Measurements from ENCODE around the gene SPECC1L. TPM values are rescaled to one million over a fixed set of nuclear protein-coding genes. Genes with fewer than 3 reads are reported as not detected.
"Not testable (repeated sequence)": the region's sequence is repeated elsewhere in the genome, so short reads cannot be mapped to it uniquely, and the experiment has no call there.

SPECC1L gene
- total RNA-seq, 2 donors from 2014 or later, result 32.7 to 38.9 TPM

DNA sequence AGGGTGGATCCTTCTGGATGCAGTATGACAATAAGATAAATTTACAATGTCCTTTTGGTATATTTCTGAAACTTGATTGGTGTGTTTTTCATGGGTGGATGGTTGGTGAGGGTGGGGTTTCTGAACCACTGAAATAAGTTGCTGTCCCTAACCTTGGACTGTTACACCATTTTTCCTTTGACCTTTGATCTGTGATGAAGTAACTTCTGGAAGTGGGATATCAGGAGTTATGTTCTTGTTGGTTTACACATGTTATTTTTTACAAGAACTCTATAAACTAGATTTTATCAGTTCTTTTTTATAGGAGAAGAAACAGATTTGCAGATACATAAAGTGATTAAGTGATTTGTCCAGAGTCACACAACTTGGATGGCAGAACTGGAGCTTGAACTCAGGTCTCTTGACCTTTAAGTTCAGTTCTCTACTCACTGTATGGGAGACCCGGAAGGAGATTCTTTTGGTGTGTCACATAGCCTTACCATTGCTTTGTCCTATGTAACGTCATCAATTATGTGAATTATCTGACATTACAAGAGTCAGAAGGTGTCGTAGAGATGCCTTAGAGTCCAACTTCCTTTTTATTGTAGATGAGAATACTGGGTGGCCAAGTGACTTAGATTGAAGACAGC, 21.7 kb downstream of the SPECC1L start:
- not testable (repeated sequence) for H3K36me3 Mint-ChIP-seq; H3K27ac Mint-ChIP-seq; DNase-seq (ENCODE audit: low spot score in 2 of 2); ATAC-seq; H3K9me3 Mint-ChIP-seq

- not testable (repeated sequence) for H3K9me3 Mint-ChIP-seq; DNase-seq (ENCODE audit: low spot score in 2 of 2); ATAC-seq; H3K27ac Mint-ChIP-seq; H3K36me3 Mint-ChIP-seq
Observed at GRCh38 chr22:24294913-24295312, 24.3 kb downstream of the SPECC1L start.

DNA sequence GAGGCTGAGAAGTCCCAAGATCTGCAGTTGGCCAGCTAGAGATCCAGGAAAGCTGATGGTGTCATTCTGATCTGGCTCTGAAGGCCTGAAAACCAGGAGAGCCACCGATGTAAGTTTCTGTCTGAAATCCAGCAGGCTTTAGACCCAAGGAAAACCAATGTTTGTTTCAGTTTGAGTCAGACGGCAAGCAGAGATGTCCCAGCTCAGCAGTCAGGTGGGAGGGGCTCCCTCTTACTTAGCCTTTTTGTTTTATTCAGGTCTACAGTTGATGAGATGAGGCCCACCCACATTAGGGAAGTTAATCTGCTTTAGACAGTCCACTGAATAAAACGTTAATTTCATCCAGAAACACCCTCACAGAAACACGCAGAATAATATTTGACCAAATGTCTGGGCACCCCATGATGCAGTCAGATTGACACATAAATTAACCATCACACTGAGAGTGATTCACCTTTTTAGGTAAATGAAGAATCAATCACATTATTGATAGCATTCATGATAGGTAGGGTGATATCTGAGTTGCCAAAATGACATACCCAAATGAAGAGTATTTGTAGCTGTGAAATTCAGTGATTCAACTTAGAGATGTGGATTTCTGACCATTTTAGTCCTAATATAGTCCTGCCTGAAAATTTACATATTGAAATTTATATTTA, 28.0 kb downstream of the SPECC1L start:
- not testable (repeated sequence) for H3K27ac Mint-ChIP-seq; DNase-seq (ENCODE audit: low spot score in 2 of 2); H3K36me3 Mint-ChIP-seq; H3K9me3 Mint-ChIP-seq
- peak; percentile 41 to 63 for ATAC-seq

DNA sequence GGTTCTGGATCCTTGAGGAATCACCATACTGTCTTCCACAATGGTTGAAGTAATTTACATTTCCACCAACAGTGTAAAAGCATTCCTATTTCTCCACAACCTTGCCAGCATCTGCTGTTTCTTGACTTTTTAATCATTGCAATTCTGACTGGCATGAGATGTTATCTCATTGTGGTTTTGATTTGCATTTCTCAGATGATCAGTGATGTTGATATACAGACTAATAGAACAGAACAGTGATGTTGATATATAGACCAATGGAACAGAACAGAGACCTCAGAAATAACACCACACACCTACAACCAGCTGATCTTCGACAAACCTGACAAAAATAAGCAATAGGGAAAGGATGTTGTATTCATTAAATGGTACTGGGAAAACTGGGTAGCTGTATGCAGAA, 29.9 kb downstream of the SPECC1L start:
- not testable (repeated sequence) for H3K9me3 Mint-ChIP-seq; DNase-seq (ENCODE audit: low spot score in 2 of 2); ATAC-seq

GRCh38 chr22:24302591-24302990, 32.0 kb downstream of the SPECC1L start:
- DNase-seq (ENCODE audit: low spot score in 2 of 2) (no peak), ATAC-seq (no peak)
- Mint-ChIP-seq H3K27ac (no peak overlapping the region), H3K9me3 (peaks cover 0 to 5% of the 10 kb centered on the region in 2 donors), H3K36me3 (peaks cover 11 to 12% of the 10 kb centered on the region in 2 donors)

More for the DNA sequence above, 29.9 kb downstream of the SPECC1L start:
- H3K36me3 Mint-ChIP-seq, H3K27ac Mint-ChIP-seq: not testable (repeated sequence)

- H3K36me3 Mint-ChIP-seq, result peaks cover 11 to 12% of the 10 kb centered on the region in 2 donors
- DNase-seq (ENCODE audit: low spot score in 2 of 2), result no peak
- H3K9me3 Mint-ChIP-seq, result peaks cover 0 to 5% of the 10 kb centered on the region in 2 donors
- no peak for ATAC-seq
- no peak overlapping the region for H3K27ac Mint-ChIP-seq
Observed at GRCh38 chr22:24303007-24303406, 32.4 kb downstream of the SPECC1L start.

GRCh38 chr22:24304062-24304675, 33.5 kb downstream of the SPECC1L start:
- ATAC-seq, result peak in 1 of 2 donors; percentile 41
- Mint-ChIP-seq H3K9me3 (peaks cover 0 to 5% of the 10 kb centered on the region in 2 donors), H3K36me3 (peaks cover 11 to 12% of the 10 kb centered on the region in 2 donors), H3K27ac (no peak overlapping the region)
- no peak for DNase-seq (ENCODE audit: low spot score in 2 of 2)

DNA sequence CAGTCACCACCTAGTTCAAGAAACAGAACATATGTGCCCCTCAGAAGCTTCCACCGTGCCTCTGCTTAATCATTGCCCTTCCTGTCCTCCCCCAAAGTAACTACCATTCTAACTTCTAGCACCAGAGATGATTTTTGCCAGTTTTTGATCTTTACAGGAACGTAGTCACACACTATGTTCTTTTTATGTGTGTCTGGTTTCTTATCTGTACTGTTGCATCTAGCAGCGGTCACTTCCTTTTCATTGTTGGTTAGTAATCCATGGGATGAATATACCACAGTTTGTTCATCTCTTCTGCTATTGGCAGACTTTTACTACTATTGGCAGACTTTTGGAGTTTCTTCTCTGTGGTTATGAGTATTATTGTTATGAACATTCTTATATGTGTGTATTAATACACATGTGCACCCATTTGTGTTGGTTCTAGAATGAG, 34.6 kb downstream of the SPECC1L start:
- no peak for DNase-seq (ENCODE audit: low spot score in 2 of 2)

GRCh38 chr22:24310969-24311368, 40.3 kb downstream of the SPECC1L start:
- Mint-ChIP-seq H3K27ac (no peak overlapping the region), H3K36me3 (peaks cover 6 to 19% of the 10 kb centered on the region in 2 donors), H3K9me3 (peaks cover 0 to 5% of the 10 kb centered on the region in 2 donors)
- ATAC-seq (no peak), DNase-seq (ENCODE audit: low spot score in 2 of 2) (no peak)

More for the DNA sequence above, 34.6 kb downstream of the SPECC1L start:
- Mint-ChIP-seq H3K27ac (peak overlapping the region; percentile 0 to 57), H3K36me3 (peaks cover 8 to 12% of the 10 kb centered on the region in 2 donors), H3K9me3 (peaks cover 0 to 5% of the 10 kb centered on the region in 2 donors)
- ATAC-seq, result peak; percentile 89 to 92

GRCh38 chr22:24315367-24315966, 44.8 kb downstream of the SPECC1L start:
- H3K27ac Mint-ChIP-seq, result peak overlapping the region in 1 of 2 donors; percentile 55
- DNase-seq (ENCODE audit: low spot score in 2 of 2), result no peak
- H3K36me3 Mint-ChIP-seq, result peaks cover 0 to 12% of the 10 kb centered on the region in 2 donors
- H3K9me3 Mint-ChIP-seq, result no peaks in the 10 kb centered on the region
- ATAC-seq, result no peak

- H3K27ac Mint-ChIP-seq, result not testable (repeated sequence)
Observed at GRCh38 chr22:24316264-24316663, 45.6 kb downstream of the SPECC1L start.

DNA sequence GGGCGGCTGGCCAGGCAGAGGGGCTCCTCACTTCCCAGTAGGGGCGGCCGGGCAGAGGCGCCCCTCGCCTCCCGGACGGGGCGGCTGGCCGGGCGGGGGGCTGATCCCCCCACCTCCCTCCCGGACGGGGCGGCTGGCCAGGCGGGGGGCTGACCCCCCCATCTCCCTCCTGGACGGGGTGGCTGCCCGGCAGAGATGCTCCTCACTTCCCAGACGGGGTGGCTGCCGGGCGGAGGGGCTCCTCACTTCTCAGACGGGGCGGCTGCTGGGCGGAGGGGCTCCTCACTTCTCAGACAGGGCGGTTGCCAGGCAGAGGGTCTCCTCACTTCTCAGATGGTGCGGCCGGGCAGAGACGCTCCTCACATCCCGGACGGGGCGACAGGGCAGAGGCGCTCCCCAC, 46.9 kb downstream of the SPECC1L start:
- not testable (repeated sequence) for H3K36me3 Mint-ChIP-seq; H3K9me3 Mint-ChIP-seq; ATAC-seq; H3K27ac Mint-ChIP-seq; DNase-seq (ENCODE audit: low spot score in 2 of 2)

More at GRCh38 chr22:24316264-24316663, 45.6 kb downstream of the SPECC1L start:
- not testable (repeated sequence) for H3K9me3 Mint-ChIP-seq; ATAC-seq; DNase-seq (ENCODE audit: low spot score in 2 of 2); H3K36me3 Mint-ChIP-seq

GRCh38 chr22:24319451-24319850, 48.8 kb downstream of the SPECC1L start:
- ATAC-seq, result no peak
- no peak for DNase-seq (ENCODE audit: low spot score in 2 of 2)
- Mint-ChIP-seq H3K9me3 (no peaks in the 10 kb centered on the region), H3K36me3 (peaks cover 0 to 7% of the 10 kb centered on the region in 2 donors), H3K27ac (no peak overlapping the region)

GRCh38 chr22:24321999-24322398, 51.4 kb downstream of the SPECC1L start:
- ATAC-seq (no peak), DNase-seq (ENCODE audit: low spot score in 2 of 2) (no peak)
- Mint-ChIP-seq H3K27ac (peak overlapping the region; percentile 11 to 52), H3K36me3 (no peaks in the 10 kb centered on the region), H3K9me3 (no peaks in the 10 kb centered on the region)

DNA sequence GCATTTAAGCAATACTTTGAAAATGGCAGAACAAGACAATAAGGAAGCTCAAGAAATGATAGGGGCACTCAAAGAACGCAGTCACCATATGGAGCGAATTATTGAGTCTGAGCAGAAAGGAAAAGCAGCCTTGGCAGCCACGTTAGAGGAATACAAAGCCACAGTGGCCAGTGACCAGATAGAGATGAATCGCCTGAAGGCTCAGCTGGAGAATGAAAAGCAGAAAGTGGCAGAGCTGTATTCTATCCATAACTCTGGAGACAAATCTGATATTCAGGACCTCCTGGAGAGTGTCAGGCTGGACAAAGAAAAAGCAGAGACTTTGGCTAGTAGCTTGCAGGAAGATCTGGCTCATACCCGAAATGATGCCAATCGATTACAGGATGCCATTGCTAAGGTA, 51.9 kb downstream of the SPECC1L start:
- no peaks in the 10 kb centered on the region for H3K36me3 Mint-ChIP-seq
- no peak overlapping the region for H3K27ac Mint-ChIP-seq
- DNase-seq (ENCODE audit: low spot score in 2 of 2), result no peak
- no peaks in the 10 kb centered on the region for H3K9me3 Mint-ChIP-seq
- ATAC-seq, result no peak

DNA sequence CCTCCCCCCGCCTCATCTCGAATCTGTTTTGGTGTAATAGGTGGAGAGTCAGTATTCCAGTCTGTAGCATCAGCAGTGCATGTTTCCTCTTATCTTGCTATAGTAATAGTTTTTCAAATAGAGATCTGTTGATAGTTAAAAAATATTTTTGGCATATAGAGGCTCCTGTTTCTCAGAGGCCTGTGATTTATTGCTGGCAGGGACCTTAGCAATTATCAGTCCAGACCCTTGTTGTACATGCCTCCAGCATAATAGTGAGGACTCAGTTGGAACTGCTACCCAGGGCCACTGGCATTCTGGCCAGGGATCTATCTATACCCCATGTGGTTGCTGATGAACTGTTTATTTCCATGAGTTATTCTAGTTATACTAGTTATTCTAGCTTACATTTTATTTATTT, 52.6 kb downstream of the SPECC1L start:
- H3K27ac Mint-ChIP-seq, result no peak overlapping the region
- H3K36me3 Mint-ChIP-seq, result no peaks in the 10 kb centered on the region
- no peaks in the 10 kb centered on the region for H3K9me3 Mint-ChIP-seq
- ATAC-seq (no peak), DNase-seq (ENCODE audit: low spot score in 2 of 2) (no peak)

DNA sequence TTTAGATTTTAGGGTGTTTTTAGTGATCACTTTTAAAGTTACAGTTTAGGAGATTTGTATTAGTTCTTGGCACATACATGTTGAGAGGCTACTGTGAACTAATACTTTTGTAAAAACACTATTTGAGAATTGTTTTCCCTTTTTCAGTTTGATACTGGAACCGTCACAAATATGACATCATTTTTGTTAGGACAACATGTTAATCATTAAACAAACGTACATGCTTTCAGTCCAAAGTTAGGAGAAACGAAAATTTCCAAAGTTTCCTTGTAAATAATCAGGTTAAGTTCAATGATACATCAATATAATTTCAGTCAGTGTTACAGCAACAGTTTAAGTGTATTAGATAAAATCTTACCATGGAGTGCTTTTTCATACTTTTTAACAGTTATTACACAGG, 53.1 kb downstream of the SPECC1L start:
- no peak for ATAC-seq

More for the DNA sequence above, 53.1 kb downstream of the SPECC1L start:
- no peaks in the 10 kb centered on the region for H3K36me3 Mint-ChIP-seq
- no peaks in the 10 kb centered on the region for H3K9me3 Mint-ChIP-seq
- no peak for DNase-seq (ENCODE audit: low spot score in 2 of 2)
- peak overlapping the region in 1 of 2 donors; percentile 85 for H3K27ac Mint-ChIP-seq

Measured in activated naive CD4-positive, alpha-beta T cell treated with anti-CD3 and anti-CD28 coated beads, Interleukin-2, amount 50 U/mL, for 72 hours (primary cell).